Testis (tissue), 2 donors: Measurements from ENCODE around the gene TPO.

ENCODE experiments used
- POLR2A ChIP-seq: fragments of 450-650 bp; IDR thresholded peaks from one replicate; pipeline ENCODE4 v1.6.1; 2017; ENCODE audit warnings: antibody characterized with exemption, mild to moderate bottlenecking, moderate library complexity
- TF ChIP-seq, protein P1 (sequence below), 3 experiments: fragments of 450-650 bp in 2 of 3; fragments of 200-600 bp in 1 of 3; sonication (generic) in 1 of 3; IDR thresholded peaks; one replicate each; pipeline ENCODE4 v1.5.1; 2016 to 2019; ENCODE audit warnings: antibody characterized with exemption in 3 of 3, mild to moderate bottlenecking in 2 of 3, moderate library complexity in 1 of 3

DNA sequence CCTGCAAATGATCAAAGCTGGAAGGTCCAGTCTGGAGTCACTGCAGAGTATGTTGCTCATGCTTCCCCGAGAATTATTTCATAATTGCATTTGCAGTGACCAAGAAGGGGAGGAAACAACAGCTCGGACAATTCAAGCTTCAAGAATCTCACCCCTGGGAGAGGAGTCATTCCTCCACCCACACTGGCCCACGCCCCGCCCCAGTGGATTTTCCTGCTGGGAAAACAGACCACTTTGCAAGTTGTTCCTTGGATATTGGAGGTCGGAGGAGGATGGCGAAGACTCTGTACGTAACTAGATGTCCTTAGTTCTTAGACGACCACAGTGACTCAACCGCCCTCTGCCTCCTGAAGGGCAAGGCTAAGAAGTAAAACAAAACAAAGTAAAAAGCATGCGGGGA is 159.4 kb downstream of the TPO start:
- TF ChIP-seq, protein P1, sequence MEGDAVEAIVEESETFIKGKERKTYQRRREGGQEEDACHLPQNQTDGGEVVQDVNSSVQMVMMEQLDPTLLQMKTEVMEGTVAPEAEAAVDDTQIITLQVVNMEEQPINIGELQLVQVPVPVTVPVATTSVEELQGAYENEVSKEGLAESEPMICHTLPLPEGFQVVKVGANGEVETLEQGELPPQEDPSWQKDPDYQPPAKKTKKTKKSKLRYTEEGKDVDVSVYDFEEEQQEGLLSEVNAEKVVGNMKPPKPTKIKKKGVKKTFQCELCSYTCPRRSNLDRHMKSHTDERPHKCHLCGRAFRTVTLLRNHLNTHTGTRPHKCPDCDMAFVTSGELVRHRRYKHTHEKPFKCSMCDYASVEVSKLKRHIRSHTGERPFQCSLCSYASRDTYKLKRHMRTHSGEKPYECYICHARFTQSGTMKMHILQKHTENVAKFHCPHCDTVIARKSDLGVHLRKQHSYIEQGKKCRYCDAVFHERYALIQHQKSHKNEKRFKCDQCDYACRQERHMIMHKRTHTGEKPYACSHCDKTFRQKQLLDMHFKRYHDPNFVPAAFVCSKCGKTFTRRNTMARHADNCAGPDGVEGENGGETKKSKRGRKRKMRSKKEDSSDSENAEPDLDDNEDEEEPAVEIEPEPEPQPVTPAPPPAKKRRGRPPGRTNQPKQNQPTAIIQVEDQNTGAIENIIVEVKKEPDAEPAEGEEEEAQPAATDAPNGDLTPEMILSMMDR (IDR thresholded peaks at IDR 0.05): no peak
- no peak for TF ChIP-seq POLR2A
